ENCODE data around the gene CASKIN1.
A peak's percentile ranks its signal among the peaks of the same experiment; 100 is the strongest.

Gene CASKIN1

DNA sequence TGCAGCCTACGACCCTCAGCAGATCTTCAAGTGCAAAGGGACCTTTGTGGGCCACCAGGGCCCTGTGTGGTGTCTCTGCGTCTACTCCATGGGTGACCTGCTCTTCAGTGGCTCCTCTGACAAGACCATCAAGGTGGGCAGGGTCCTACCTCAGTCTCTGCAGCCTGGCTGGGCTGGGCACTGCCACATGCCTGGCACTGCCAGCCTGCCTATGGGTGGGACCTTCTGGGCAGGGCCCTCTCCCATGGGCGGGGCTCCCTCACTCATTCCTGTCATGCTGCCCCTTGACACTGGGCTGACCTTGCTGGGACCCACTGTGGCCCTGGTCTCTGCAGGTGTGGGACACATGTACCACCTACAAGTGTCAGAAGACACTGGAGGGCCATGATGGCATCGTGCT, 22.5 kb downstream of the CASKIN1 start:
- H3K4me3 ChIP-seq: no peak overlapping the region
- intact Hi-C loops (cut with DNase I; ENCODE audit: low total_unique reads): no loop called here
- TF ChIP-seq, protein P1, sequence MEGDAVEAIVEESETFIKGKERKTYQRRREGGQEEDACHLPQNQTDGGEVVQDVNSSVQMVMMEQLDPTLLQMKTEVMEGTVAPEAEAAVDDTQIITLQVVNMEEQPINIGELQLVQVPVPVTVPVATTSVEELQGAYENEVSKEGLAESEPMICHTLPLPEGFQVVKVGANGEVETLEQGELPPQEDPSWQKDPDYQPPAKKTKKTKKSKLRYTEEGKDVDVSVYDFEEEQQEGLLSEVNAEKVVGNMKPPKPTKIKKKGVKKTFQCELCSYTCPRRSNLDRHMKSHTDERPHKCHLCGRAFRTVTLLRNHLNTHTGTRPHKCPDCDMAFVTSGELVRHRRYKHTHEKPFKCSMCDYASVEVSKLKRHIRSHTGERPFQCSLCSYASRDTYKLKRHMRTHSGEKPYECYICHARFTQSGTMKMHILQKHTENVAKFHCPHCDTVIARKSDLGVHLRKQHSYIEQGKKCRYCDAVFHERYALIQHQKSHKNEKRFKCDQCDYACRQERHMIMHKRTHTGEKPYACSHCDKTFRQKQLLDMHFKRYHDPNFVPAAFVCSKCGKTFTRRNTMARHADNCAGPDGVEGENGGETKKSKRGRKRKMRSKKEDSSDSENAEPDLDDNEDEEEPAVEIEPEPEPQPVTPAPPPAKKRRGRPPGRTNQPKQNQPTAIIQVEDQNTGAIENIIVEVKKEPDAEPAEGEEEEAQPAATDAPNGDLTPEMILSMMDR (IDR thresholded peaks at IDR 0.05): no peak
- H3K36me3 ChIP-seq: peaks cover 52 to 91% (median 85%) of the 10 kb centered on the region in 3 donors
- no peak for DNase-seq
- no peak overlapping the region for H3K27ac ChIP-seq
- no peaks in the 10 kb centered on the region for H3K9me3 ChIP-seq
- peaks cover 0 to 8% of the 10 kb centered on the region in 2 donors for H3K27me3 ChIP-seq
- peaks cover 0 to 3% (median 0%) of the 10 kb centered on the region in 4 donors for H3K4me1 ChIP-seq

DNA sequence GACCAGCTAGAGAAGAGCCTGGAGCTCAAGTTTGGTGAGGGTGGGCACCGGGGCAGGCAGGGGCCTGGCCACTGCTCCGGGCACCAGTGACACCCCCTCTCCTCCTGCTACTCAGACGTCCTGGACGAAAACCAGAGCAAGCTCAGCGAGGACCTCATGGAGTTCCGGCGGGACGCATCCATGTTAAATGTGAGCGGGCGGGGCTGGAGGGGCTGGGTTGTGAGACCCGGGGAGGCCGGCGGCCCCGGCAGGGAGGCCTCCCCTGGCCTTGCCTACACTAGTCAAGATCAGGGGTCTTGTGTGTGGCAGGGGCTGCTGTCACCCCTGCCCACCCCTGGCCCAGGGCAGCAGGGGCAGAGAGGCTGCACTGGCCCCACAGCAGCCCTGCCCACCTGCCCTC, 23.0 kb downstream of the CASKIN1 start:
- intact Hi-C loops (cut with DNase I; ENCODE audit: low total_unique reads): no loop called here
- Histone ChIP-seq H3K27me3 (peaks cover 0 to 5% of the 10 kb centered on the region in 2 donors), H3K36me3 (peaks cover 56 to 95% (median 90%) of the 10 kb centered on the region in 3 donors), H3K4me1 (peaks cover 0 to under 1% (median 0%) of the 10 kb centered on the region in 4 donors), H3K27ac (no peak overlapping the region), H3K9me3 (no peaks in the 10 kb centered on the region), H3K4me3 (no peak overlapping the region)
- TF ChIP-seq, protein P1 (IDR thresholded peaks at IDR 0.05): no peak
- no peak for DNase-seq

- DNase-seq: no peak
- no peak overlapping the region for H3K27ac ChIP-seq
- no peaks in the 10 kb centered on the region for H3K9me3 ChIP-seq
- peaks cover 60 to 98% (median 91%) of the 10 kb centered on the region in 3 donors for H3K36me3 ChIP-seq
- intact Hi-C loops (cut with DNase I; ENCODE audit: low total_unique reads): no loop called here
- H3K4me1 ChIP-seq: no peaks in the 10 kb centered on the region
- TF ChIP-seq, protein P1 (IDR thresholded peaks at IDR 0.05): no peak
- no peaks in the 10 kb centered on the region for H3K27me3 ChIP-seq
- no peak overlapping the region for H3K4me3 ChIP-seq
These were observed 23.6 kb downstream of the CASKIN1 start for GRCh38 chr16:2172688-2173335.

GRCh38 chr16:2171601-2172178, 24.7 kb downstream of the CASKIN1 start:
- H3K4me1 ChIP-seq: no peaks in the 10 kb centered on the region
- H3K9me3 ChIP-seq: no peaks in the 10 kb centered on the region
- H3K36me3 ChIP-seq: peaks cover 56 to 98% (median 91%) of the 10 kb centered on the region in 3 donors
- H3K4me3 ChIP-seq: no peak overlapping the region
- no peak overlapping the region for H3K27ac ChIP-seq
- TF ChIP-seq, protein P1 (IDR thresholded peaks at IDR 0.05): no peak
- DNase-seq: no peak
- intact Hi-C loops (cut with DNase I; ENCODE audit: low total_unique reads): no loop called here
- H3K27me3 ChIP-seq: no peaks in the 10 kb centered on the region

DNA sequence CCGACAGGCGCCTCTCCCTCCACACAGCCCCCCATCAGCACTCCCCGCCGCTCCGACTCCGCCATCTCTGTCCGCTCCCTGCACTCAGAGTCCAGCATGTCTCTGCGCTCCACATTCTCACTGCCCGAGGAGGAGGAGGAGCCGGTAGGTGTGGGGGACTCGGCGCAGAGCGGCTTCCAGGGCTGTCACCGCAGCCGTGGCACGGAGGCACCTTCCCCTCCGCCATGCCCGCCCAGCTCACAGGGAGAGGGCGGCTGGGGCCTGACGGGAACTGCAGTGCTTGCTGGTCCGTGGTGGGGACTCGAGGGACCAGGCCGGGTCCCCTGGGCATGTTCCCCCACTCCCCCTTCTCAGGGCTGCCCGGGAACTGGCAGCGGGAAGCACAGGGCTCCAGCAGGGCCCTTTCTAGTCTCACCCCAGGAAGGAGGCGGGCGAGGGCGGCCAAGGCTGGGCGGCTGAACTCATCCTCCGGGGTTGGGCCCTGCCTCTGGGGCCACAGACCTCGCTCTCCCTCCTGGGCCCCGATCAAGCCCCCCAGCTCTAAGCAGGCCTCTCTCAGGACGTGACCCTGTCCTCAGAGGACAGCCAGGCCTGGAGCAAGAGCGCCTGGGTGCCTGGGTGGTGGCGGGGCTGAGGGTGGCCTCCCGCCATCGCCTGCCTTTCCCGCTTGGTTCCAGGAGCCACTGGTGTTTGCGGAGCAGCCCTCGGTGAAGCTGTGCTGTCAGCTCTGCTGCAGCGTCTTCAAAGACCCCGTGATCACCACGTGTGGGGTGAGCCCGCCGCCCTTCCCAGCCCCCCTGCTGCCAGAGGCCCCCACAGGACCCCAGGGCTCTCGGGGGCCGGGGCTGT, 25.6 kb downstream of the CASKIN1 start:
- H3K36me3 ChIP-seq: peaks cover 53 to 98% (median 87%) of the 10 kb centered on the region in 3 donors
- no peak for DNase-seq
- peak overlapping the region; percentile 28 to 36 for H3K4me3 ChIP-seq
- TF ChIP-seq, protein P1 (IDR thresholded peaks at IDR 0.05): no peak
- no peak overlapping the region for H3K27ac ChIP-seq
- H3K4me1 ChIP-seq: no peaks in the 10 kb centered on the region
- H3K9me3 ChIP-seq: no peaks in the 10 kb centered on the region
- intact Hi-C loops (cut with DNase I; ENCODE audit: low total_unique reads): no loop called here
- no peaks in the 10 kb centered on the region for H3K27me3 ChIP-seq
